ENCODE measurements around the gene C17orf75. TPM values are rescaled to one million over a fixed set of nuclear protein-coding genes. Genes with fewer than 3 reads are reported as not detected.

The C17orf75 gene
- total and polyA plus RNA-seq, 4 donors, result 4.7 to 10.1 (median 7.6) TPM

DNA sequence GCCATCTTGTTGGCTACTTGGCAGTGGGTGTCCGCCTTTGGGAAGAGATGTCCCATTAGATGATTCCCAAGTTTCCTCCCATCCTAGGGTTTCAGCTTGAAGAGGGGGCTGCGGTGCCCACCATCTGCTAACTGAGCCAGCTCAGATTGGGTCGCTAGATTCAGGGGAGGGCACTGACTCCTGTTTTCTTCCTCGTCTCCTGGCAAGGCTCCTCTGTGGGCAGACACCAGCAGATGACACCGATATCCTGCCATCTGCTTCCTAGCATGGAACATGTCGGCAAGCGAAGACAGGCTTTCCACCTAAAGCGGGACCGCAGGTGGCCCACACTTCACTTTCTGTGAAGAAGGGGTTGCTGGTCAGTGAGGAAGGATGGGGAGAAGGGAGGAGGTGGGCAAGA, 27.3 kb downstream of the C17orf75 start:
- DNase-seq (ENCODE audit: low spot score), result no peak
- TF ChIP-seq NR2F2 (IDR thresholded peaks at IDR 0.05) (no peak), HNF4A (conservative IDR thresholded peaks at IDR 0.05) (no peak), GABPA (IDR thresholded peaks at IDR 0.05 in 1 of 2, conservative IDR thresholded peaks at IDR 0.05 in 1 of 2) (no peak), FOXA2 (IDR thresholded peaks at IDR 0.05) (no peak), HNF4G (IDR thresholded peaks at IDR 0.05) (no peak), SP1 (IDR thresholded peaks at IDR 0.05) (no peak), RXRA (IDR thresholded peaks at IDR 0.05) (no peak), YY1 (IDR thresholded peaks at IDR 0.05) (no peak)
- TF ChIP-seq, protein P1, sequence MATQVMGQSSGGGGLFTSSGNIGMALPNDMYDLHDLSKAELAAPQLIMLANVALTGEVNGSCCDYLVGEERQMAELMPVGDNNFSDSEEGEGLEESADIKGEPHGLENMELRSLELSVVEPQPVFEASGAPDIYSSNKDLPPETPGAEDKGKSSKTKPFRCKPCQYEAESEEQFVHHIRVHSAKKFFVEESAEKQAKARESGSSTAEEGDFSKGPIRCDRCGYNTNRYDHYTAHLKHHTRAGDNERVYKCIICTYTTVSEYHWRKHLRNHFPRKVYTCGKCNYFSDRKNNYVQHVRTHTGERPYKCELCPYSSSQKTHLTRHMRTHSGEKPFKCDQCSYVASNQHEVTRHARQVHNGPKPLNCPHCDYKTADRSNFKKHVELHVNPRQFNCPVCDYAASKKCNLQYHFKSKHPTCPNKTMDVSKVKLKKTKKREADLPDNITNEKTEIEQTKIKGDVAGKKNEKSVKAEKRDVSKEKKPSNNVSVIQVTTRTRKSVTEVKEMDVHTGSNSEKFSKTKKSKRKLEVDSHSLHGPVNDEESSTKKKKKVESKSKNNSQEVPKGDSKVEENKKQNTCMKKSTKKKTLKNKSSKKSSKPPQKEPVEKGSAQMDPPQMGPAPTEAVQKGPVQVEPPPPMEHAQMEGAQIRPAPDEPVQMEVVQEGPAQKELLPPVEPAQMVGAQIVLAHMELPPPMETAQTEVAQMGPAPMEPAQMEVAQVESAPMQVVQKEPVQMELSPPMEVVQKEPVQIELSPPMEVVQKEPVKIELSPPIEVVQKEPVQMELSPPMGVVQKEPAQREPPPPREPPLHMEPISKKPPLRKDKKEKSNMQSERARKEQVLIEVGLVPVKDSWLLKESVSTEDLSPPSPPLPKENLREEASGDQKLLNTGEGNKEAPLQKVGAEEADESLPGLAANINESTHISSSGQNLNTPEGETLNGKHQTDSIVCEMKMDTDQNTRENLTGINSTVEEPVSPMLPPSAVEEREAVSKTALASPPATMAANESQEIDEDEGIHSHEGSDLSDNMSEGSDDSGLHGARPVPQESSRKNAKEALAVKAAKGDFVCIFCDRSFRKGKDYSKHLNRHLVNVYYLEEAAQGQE (IDR thresholded peaks at IDR 0.05), result no peak
- TF ChIP-seq, protein P2, sequence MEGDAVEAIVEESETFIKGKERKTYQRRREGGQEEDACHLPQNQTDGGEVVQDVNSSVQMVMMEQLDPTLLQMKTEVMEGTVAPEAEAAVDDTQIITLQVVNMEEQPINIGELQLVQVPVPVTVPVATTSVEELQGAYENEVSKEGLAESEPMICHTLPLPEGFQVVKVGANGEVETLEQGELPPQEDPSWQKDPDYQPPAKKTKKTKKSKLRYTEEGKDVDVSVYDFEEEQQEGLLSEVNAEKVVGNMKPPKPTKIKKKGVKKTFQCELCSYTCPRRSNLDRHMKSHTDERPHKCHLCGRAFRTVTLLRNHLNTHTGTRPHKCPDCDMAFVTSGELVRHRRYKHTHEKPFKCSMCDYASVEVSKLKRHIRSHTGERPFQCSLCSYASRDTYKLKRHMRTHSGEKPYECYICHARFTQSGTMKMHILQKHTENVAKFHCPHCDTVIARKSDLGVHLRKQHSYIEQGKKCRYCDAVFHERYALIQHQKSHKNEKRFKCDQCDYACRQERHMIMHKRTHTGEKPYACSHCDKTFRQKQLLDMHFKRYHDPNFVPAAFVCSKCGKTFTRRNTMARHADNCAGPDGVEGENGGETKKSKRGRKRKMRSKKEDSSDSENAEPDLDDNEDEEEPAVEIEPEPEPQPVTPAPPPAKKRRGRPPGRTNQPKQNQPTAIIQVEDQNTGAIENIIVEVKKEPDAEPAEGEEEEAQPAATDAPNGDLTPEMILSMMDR (IDR thresholded peaks at IDR 0.05; ENCODE audit: low read depth, low read length, missing input control), result no peak
- TF ChIP-seq, protein P3, sequence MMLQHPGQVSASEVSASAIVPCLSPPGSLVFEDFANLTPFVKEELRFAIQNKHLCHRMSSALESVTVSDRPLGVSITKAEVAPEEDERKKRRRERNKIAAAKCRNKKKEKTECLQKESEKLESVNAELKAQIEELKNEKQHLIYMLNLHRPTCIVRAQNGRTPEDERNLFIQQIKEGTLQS (IDR thresholded peaks at IDR 0.05), result no peak
- TF ChIP-seq, protein P4, sequence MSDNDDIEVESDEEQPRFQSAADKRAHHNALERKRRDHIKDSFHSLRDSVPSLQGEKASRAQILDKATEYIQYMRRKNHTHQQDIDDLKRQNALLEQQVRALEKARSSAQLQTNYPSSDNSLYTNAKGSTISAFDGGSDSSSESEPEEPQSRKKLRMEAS (IDR thresholded peaks at IDR 0.05), result no peak
- Histone ChIP-seq H3K9ac (ENCODE audit: low read depth in 1 of 2, low read length in 2 of 2) (no peak overlapping the region), H3K27me3 (ENCODE audit: control insufficient read depth in 4 of 4, insufficient read depth in 4 of 4, low read length in 3 of 4) (no peaks in the 10 kb centered on the region), H3K9me3 (ENCODE audit: control insufficient read depth in 4 of 4, low read length in 3 of 4) (no peaks in the 10 kb centered on the region), H3K4me3 (ENCODE audit: low read depth in 1 of 3, low read length in 3 of 3) (no peak overlapping the region), H3K27ac (ENCODE audit: low read depth in 1 of 2, low read length in 2 of 2) (no peak overlapping the region), H3K4me1 (ENCODE audit: control insufficient read depth in 4 of 4, insufficient read depth in 4 of 4, low read length in 3 of 4) (peaks cover 0 to 3% (median 0%) of the 10 kb centered on the region in 4 donors), H3K36me3 (ENCODE audit: control insufficient read depth in 4 of 4, insufficient read depth in 3 of 4, low read depth in 1 of 4, low read length in 3 of 4) (no peaks in the 10 kb centered on the region)
- 93% methylated on average over 9 of the region's 9 CpGs for WGBS

DNA sequence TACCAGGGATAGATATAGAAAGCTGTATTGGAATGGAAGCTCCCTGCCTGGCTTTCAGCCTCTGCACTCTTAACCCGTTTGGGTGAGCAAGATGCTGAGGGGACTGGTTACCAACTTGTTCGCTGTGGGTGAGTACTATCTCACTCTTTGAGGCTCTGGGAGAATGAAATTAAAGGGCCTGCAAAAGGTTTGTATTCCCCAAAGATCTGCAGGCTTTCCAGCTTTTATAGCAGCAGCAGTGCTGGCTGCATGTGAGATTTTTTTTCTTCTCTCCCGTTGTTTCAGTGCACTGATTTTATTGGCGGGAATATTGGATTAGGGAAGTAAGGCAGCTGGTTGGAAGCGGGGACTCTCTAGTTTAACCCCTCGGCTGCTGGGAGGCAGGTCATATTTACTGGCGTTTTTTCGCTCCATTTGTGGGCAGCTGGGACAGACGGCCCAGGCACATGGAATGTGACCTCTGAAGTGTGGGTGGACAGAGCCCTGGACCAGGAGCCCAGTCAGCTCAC, 30.9 kb downstream of the C17orf75 start:
- Histone ChIP-seq H3K27me3 (ENCODE audit: control insufficient read depth in 4 of 4, insufficient read depth in 4 of 4, low read length in 3 of 4) (no peaks in the 10 kb centered on the region), H3K4me1 (ENCODE audit: control insufficient read depth in 4 of 4, insufficient read depth in 4 of 4, low read length in 3 of 4) (no peaks in the 10 kb centered on the region), H3K27ac (ENCODE audit: low read depth in 1 of 2, low read length in 2 of 2) (no peak overlapping the region), H3K36me3 (ENCODE audit: control insufficient read depth in 4 of 4, insufficient read depth in 3 of 4, low read depth in 1 of 4, low read length in 3 of 4) (no peaks in the 10 kb centered on the region), H3K9ac (ENCODE audit: low read depth in 1 of 2, low read length in 2 of 2) (no peak overlapping the region), H3K9me3 (ENCODE audit: control insufficient read depth in 4 of 4, low read length in 3 of 4) (no peaks in the 10 kb centered on the region), H3K4me3 (ENCODE audit: low read depth in 1 of 3, low read length in 3 of 3) (no peak overlapping the region)
- TF ChIP-seq HNF4G (IDR thresholded peaks at IDR 0.05), result no peak
- TF ChIP-seq, protein P5, sequence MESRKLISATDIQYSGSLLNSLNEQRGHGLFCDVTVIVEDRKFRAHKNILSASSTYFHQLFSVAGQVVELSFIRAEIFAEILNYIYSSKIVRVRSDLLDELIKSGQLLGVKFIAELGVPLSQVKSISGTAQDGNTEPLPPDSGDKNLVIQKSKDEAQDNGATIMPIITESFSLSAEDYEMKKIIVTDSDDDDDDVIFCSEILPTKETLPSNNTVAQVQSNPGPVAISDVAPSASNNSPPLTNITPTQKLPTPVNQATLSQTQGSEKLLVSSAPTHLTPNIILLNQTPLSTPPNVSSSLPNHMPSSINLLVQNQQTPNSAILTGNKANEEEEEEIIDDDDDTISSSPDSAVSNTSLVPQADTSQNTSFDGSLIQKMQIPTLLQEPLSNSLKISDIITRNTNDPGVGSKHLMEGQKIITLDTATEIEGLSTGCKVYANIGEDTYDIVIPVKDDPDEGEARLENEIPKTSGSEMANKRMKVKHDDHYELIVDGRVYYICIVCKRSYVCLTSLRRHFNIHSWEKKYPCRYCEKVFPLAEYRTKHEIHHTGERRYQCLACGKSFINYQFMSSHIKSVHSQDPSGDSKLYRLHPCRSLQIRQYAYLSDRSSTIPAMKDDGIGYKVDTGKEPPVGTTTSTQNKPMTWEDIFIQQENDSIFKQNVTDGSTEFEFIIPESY (IDR thresholded peaks at IDR 0.05), result no peak
- TF ChIP-seq FOXA2 (IDR thresholded peaks at IDR 0.05), result no peak
- no peak for TF ChIP-seq HNF4A (conservative IDR thresholded peaks at IDR 0.05)
- no peak for DNase-seq (ENCODE audit: low spot score)
- 37% methylated on average over 9 of the region's 9 CpGs for WGBS

Measured in liver (tissue), 9 donors.